Thyroid gland (tissue), 4 donors: ENCODE measurements around the gene PDGFRA. TPM values are rescaled to one million over a fixed set of nuclear protein-coding genes. Genes with fewer than 3 reads are reported as not detected.

Experiments
- DNase-seq, 2 donors: peaks; one replicate each; pipeline ENCODE4 v3.0.0-alpha.2; 2019
- H3K27ac ChIP-seq, 3 donors: fragments of 200-600 bp; sonication (generic); 1 replicate in 2 of 3; 2 replicates in 1 of 3; pipeline ENCODE4 v1.5.1; 2016 to 2019; ENCODE audit warnings: mild to moderate bottlenecking in 1 of 3, moderate library complexity in 1 of 3
- H3K27me3 ChIP-seq: fragments of 200-600 bp; sonication (generic); one replicate; pipeline ENCODE4 v1.5.1; 2019
- H3K36me3 ChIP-seq, 2 donors: fragments of 200-600 bp; sonication (generic); one replicate each; pipeline ENCODE4 v1.5.1; 2016 to 2019
- H3K4me1 ChIP-seq, 2 donors: fragments of 200-600 bp; sonication (generic); one replicate each; pipeline ENCODE4 v1.5.1; 2017 to 2019
- H3K4me3 ChIP-seq, 3 donors: fragments of 200-600 bp; sonication (generic); replicated peaks in 1 of 3; 1 replicate in 2 of 3; 2 replicates in 1 of 3; pipeline ENCODE4 v1.5.1; 2016; ENCODE audit warnings: mild to moderate bottlenecking in 1 of 3
- H3K9me3 ChIP-seq: fragments of 200-600 bp; sonication (generic); one replicate; pipeline ENCODE4 v1.5.1; 2017
- CTCF ChIP-seq, 6 experiments: fragments of 200-600 bp in 3 of 6; fragments of 450-650 bp in 3 of 6; sonication (generic) in 3 of 6; IDR thresholded peaks; one replicate each; pipeline ENCODE4 v1.5.1; 2016 to 2019; ENCODE audit warnings: antibody characterized with exemption in 6 of 6, mild to moderate bottlenecking in 2 of 6, inconsistent platforms in 1 of 6, moderate library complexity in 1 of 6
- POLR2A ChIP-seq, 2 donors: fragments of 450-650 bp; IDR thresholded peaks; one replicate each; pipeline ENCODE4 v1.6.1; 2017; ENCODE audit warnings: antibody characterized with exemption in 2 of 2, mild to moderate bottlenecking in 2 of 2, moderate library complexity in 1 of 2
- WGBS, 2 donors: methylation state at CpG; one replicate each; pipeline ENCODE4 v1.1.5; 2017; 5-methylcytosine and 5-hydroxymethylcytosine counted together
- intact Hi-C: fragments of 100-400 bp; cut with DNase I; formaldehyde crosslinking; loops from one replicate; pipeline ENCODE4 v1.15.1; 2023
- total RNA-seq, 4 donors: library from RNA; depleted of rRNA; stranded (reverse); fragments of >200 nt; gene quantifications; one replicate each; pipeline ENCODE4 v1.2.3, GENCODE V29; 2016

Gene PDGFRA
- total RNA-seq, 4 donors from 2014 or later: 33.1 to 108 (median 64.3) TPM

DNA sequence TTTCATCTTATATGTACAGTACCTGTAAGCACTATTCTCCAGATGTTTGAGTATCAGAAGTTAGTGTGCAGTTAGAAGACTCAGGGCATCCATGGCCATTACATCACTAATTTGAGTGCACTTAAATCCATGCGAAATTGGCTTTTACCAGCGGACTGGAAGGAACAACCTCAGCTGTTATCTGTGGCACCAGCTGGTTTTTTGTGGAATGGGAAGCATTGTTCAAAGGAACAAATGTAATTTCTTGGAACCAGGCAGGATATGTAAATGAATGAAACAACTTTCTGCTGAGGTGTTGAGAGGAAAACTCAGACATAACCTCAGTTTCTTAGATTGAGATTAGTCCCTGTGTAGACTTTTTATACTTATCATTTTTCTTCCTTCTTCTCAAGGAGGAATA lies 60.2 kb downstream of the PDGFRA start:
- 89 to 94% methylated on average over 2 of the region's 2 CpGs for WGBS, 2 donors
- no peaks in the 10 kb centered on the region for H3K36me3 ChIP-seq
- intact Hi-C loops: no loop called here

DNA sequence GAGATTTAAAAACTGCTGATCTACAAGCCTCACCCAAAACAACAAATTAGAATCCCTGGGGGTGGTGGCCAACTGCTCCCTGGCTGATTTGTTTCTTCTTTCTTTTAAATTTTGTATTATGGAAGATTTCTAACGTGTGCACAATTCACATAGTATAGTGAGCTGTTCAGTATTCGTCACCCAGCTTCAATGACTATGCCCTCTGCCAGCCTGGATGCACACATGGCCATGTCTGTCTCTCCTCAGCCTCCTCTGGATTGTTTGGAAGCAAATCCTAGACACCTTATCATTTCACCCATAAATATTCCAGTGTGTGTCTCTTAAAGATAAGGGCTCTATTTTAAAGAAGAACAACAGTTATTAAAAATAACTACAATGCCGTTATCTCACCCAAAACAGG lies 61.9 kb downstream of the PDGFRA start:
- no peak for DNase-seq
- Histone ChIP-seq H3K27me3 (no peaks in the 10 kb centered on the region), H3K27ac (no peak overlapping the region), H3K36me3 (no peaks in the 10 kb centered on the region), H3K4me3 (no peak overlapping the region), H3K9me3 (no peaks in the 10 kb centered on the region), H3K4me1 (peaks cover 0 to 6% of the 10 kb centered on the region in 2 donors)
- 94 to 95% methylated on average over 3 of the region's 3 CpGs for WGBS, 2 donors
- TF ChIP-seq POLR2A (IDR thresholded peaks at IDR 0.05) (no peak), CTCF (IDR thresholded peaks at IDR 0.05) (no peak)
- intact Hi-C loops: no loop called here

More for the DNA sequence above, 60.2 kb downstream of the PDGFRA start:
- no peaks in the 10 kb centered on the region for H3K27me3 ChIP-seq
- no peak overlapping the region for H3K27ac ChIP-seq
- H3K4me1 ChIP-seq: no peaks in the 10 kb centered on the region
- H3K9me3 ChIP-seq: no peaks in the 10 kb centered on the region
- no peak overlapping the region for H3K4me3 ChIP-seq
- no peak for TF ChIP-seq POLR2A (IDR thresholded peaks at IDR 0.05)
- DNase-seq: no peak

DNA sequence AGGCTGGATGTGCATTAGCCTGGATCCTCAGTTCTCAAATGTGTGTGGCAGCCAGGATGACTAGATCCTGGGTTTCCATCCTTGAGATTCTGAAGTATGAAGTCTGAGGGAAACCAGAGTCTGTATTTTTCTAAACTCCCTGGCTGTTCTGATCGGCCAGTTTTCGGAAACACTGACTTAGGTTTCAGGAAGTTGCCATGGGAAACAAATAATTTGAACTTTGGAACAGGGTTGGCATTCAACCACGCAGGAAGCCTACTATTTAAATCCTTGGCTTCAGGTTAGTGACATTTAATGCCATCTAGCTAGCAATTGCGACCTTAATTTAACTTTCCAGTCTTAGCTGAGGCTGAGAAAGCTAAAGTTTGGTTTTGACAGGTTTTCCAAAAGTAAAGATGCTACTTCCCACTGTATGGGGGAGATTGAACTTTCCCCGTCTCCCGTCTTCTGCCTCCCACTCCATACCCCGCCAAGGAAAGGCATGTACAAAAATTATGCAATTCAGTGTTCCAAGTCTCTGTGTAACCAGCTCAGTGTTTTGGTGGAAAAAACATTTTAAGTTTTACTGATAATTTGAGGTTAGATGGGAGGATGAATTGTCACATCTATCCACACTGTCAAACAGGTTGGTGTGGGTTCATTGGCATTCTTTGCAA lies 67.6 kb downstream of the PDGFRA start:
- WGBS, 2 donors: 77% methylated on average over 7 of the region's 7 CpGs
- intact Hi-C loops: no loop called here
- peaks cover 0 to 6% of the 10 kb centered on the region in 2 donors for H3K4me1 ChIP-seq
- TF ChIP-seq POLR2A (IDR thresholded peaks at IDR 0.05): no peak
- no peak for TF ChIP-seq CTCF (IDR thresholded peaks at IDR 0.05)
- H3K27ac ChIP-seq: peak overlapping the region in 1 of 3 donors; percentile 8
- H3K27me3 ChIP-seq: no peaks in the 10 kb centered on the region
- H3K4me3 ChIP-seq: no peak overlapping the region
- no peaks in the 10 kb centered on the region for H3K9me3 ChIP-seq
- DNase-seq: no peak
- no peaks in the 10 kb centered on the region for H3K36me3 ChIP-seq

DNA sequence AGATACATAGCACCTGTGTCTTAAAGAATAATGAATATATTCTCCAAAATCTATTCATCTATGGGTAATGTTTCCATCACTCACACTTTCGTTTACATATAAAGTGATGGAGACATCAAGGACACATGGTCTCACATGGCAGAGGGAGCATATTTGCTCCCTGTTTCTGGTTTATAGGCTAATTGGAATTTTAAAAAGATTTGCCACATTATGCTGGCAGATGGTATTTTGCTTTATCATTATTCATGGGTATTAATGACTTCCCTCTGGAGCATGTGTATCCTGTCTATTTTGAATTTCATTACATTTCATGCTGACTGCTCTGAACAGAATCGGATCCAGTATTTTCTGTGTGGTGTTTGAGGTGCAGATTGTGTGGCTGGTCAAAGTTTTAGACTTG lies 79.0 kb downstream of the PDGFRA start:
- Histone ChIP-seq H3K4me1 (no peaks in the 10 kb centered on the region), H3K27ac (no peak overlapping the region), H3K36me3 (no peaks in the 10 kb centered on the region), H3K27me3 (no peaks in the 10 kb centered on the region), H3K9me3 (no peaks in the 10 kb centered on the region), H3K4me3 (no peak overlapping the region)
- intact Hi-C loops: no loop called here
- DNase-seq: no peak
- WGBS, 2 donors: 78 to 81% methylated on average over 2 of the region's 2 CpGs
- no peak for TF ChIP-seq POLR2A (IDR thresholded peaks at IDR 0.05)
- TF ChIP-seq CTCF (IDR thresholded peaks at IDR 0.05): no peak

DNA sequence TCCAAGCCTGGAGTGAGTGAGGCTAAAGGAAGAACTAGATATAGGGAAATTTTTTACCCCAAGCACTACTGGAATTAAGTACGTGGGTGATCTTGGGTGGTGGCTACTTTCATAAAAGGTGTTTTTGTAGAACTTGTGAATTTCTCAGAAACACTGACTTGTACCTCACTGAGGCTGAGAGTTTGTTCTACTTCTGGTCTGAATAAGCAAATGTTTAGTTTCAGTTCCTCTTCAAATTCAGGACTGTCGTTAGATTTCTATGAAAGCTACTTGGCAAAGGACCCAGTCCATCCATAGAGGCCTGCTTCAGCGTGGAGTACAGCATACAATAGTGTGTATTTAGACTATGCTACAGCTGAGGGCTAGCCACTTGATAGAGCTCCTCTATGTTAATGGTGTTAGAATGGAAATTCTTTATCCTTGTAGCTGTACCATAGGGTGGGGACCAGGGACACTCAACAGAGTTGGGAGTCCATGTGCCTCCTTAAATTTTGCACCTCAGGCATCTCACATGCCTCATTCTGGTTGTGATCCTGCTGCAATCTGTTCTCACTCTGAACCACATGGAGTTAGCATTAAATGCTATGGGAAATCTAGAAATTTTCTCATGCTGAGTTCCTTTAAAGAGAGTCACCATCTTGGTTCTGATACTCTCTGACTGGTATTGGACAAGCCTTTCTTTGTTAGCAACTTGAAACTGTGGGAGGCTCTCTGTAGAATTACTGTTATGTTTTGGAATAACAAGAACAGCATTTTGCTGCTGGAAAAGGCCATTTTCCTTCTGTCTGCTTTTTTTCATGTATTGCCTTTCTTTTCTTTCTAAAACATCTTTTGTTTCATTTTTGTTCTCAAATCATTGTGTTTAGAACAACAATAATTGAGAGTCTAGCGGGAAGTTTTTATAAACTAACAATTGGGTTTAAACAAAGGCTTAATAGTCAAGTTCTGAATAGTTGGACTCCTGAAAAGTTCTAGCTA lies 86.8 kb downstream of the PDGFRA start:
- TF ChIP-seq POLR2A (IDR thresholded peaks at IDR 0.05) (no peak), CTCF (IDR thresholded peaks at IDR 0.05) (no peak)
- Histone ChIP-seq H3K36me3 (no peaks in the 10 kb centered on the region), H3K27me3 (no peaks in the 10 kb centered on the region), H3K4me1 (no peaks in the 10 kb centered on the region), H3K27ac (no peak overlapping the region), H3K4me3 (no peak overlapping the region), H3K9me3 (no peaks in the 10 kb centered on the region)
- DNase-seq: no peak
- WGBS, 2 donors: 41 to 48% methylated on average over 4 of the region's 4 CpGs
- intact Hi-C loops: no loop called here
